CD1c-positive myeloid dendritic cell (primary cell): Measurements from ENCODE around the gene FYN.
"Not testable (repeated sequence)": the region's sequence is repeated elsewhere in the genome, so short reads cannot be mapped to it uniquely, and the experiment has no call there.

ENCODE experiments used
- DNase-seq: peaks from one replicate; pipeline ENCODE4 v3.0.0-alpha.2; 2016; ENCODE audit errors: extremely low spot score

Gene FYN

DNA sequence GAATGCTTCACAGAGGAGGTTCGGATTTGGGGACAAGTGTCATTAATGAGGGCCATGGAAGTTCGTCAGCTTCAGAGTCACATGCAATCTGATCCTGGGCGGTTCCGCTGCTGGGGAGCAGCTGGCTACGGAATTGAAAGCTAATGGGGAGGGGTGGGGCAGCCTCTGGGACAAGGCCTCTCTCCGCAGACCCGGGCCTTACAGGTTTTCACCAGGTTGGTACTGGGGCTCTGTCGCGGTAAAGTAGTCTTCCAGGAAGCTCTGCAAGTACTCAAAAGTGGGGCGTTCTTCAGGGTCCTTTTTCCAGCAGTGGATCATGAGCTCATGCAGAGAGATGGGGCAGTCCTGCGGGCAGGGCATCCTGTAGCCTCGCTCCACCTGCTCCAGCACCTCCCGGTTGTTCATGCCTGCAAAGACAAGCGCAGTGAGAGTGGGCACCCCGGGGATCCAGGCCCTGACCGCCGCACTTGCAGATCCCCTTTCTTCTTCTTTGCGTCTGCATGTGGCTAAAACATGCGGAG lies 211.7 kb downstream of the FYN start:
- DNase-seq: no peak

DNA sequence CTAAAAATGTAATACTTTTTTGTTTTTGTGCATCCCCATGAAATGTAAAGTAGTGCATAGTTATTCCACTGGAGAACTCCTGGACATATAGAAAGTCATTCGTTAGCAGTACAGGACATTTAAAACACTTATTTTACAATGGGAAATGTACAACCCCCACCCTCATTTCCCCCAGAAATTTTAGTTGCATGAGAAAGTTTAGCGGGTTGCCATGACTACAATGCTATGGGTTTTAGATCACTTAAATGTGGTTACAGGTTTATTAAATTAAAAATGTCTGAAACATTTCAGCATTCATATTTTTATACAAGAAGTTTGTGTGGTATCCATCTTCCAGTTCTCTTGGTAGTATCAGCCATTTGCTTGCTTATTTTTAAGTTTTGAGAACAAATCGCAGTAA lies 212.7 kb downstream of the FYN start:
- no peak for DNase-seq

DNA sequence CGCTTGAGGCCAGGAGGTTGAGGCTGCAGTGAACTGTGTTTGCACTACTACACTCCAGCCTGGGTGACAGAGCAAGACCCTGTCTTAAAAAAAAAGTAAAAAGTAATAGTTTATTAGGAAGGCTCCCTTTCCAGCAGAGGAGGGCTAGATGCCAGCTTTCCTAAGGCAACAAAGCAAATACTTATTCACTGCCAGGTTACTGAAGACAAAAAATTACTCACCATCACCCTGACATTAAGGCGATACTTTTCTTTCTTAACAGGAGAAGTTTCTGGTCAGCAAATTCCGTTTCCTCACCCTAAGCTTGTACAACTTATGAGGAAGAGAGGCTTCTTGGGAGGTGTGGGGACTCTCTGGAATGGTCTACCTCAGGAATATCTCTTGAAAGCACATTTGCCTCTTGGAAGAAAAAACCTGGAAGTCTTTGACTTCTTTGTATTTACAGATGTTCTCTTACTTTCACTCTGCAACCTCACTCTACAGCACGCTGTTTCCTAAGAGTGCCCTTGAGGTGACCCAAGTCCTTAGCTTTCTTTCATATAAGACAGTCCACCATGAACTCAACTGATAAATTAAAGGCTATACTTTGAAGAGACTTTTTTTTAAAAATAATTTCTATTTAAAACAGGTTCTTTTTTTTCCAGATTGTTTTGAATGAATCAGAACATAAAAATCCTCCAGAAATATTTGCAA lies 214.6 kb downstream of the FYN start:
- peak; percentile 3 for DNase-seq

DNA sequence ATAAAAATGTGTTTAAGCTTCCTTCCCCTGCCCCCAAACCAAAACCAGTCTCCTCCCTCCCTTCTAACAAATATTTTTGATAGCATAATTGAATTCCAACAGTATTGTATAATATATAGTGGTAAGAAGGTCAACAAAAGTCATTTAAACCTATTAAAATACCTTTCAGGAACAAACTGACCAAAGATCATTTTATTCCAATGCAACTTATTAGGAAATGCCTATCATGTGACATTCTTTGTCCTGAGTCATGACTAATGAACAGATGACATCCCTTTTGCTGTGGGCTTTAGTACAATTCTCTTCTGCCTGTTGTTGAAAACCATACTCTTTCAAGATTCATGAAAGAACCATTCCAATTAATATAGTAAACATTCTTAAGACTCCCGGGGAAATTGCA lies 216.1 kb downstream of the FYN start:
- peak; percentile 55 for DNase-seq

DNA sequence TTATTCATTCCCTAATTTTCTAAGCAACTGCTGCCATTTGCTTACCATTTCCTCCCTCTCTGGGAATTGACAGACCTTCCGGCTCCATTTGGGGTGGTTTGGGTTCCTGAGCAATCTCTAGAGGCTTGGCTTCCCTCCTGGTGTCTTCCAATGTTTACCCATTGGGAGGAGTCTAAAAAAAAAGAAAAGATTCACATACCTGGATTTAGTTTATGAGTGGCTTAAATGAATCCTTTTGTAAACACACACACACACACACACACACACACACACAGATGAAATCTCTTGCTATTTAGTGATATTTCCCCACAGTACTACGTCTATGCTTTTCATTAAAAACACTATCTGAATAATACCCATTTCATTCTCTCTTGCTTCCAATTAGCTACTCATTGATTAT lies 219.3 kb downstream of the FYN start:
- DNase-seq: no peak

DNA sequence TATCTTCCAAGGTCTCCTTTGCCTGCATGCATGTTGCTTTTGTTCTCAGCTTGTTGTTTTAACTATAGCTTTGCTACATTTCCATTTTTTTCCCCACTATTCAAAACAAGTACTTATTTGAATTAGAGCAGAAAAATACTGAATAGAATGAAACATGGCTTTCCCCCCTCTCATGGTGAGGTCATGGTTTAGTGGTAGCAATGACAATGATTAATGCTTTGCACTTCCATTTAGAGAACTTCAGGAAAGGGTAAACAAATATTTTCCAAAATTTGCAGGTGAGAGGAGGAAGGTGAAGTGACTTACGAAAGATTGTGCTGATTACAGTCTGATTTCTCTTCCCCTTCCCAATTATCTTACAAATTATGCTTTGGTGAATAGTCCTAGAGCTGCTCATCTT lies 219.8 kb downstream of the FYN start:
- no peak for DNase-seq

DNA sequence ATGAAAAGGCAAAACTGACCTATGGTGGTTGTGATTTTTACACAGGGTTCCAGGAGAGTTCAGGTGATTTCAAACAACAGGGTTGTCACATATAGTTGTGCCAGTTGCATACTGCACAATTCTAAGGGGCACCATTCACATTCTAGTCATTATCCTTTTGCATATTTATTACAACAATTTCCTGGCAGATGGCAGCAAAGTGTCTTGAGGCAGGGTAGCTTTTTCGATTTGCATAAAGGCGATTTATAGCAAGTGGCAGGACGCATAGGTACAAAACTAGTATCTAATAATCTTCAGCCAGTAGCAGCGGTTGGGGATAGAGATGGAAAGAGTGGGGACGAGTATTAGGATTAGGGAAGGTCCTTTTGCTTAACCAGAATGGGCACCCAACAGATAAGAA lies 221.1 kb downstream of the FYN start:
- DNase-seq: no peak

DNA sequence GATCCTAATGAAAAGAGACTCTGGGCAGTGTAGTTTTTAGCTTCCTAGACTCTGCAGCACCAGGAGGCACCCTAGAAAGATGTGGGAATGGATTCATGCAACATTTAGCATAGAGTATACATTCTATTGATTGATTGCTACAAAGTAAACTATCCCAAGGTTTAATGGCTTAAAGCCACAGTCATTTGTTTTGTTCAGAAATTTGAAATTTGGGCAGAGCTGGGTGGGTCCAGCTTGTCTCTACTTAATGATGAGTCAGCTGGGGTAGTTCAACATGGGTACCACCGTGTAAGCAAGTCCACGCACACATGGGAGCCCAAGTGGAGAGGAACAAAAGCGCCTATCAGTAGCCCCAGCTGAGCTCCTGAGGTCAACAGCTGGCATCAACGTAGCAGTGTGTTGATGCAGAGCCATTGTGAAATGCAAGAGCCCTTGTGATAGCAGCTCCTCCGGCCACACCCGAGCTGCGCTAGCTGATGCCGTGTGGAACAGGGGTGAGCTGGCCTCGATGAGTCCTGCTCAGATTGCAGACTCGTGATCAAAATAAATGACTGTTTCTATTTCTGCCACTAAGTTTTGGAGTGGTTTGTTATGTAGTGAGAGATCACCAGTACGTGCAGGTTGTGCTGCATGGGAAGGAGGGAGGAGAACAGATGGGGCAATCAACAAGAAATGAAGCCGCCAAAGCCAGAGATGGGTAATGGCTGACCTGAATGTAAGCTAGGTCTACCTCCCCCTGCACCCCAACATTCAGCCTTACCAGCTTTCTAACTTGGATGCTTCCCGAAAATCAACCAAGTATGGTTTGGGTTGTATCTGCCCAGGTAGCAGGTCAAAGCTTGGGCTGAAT lies 221.8 kb downstream of the FYN start:
- no peak for DNase-seq

DNA sequence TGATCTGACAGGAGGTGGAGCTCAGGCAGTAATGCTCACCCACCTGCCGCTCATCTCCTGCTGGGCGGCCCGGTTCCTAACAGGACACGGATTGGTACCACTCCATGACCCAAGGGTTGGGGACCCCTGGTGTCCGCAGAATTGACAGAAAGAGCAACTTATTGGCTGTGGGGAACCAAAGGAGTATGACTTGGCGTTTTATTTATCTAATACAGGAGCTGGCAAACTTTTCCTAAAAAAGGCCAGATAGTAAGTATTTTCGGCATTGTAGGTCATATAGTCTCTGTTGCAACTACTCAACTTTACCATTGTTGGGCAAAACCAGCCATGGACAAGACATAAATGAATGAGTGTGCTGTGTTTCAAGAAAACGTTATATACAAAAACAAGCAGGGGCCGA lies 223.2 kb downstream of the FYN start:
- DNase-seq: no peak

DNA sequence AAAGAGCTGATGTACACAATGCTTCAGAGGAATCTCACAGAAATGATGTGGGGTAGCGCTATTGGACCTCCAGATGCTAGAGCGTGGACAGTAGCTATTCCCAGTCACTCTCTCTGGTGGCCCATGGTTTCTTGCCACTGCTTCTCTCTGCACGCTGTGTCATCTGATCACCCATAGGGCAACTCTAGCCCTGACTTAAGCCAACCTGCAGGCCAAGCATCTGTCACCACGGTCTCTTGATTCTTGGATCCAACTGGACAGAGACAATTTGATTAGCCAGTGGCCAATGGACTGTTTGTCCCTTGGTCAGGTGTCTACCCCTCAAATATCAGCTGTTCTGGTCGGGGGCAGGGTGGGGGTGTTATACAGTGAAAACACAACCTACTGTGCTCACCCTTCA lies 225.2 kb downstream of the FYN start:
- DNase-seq: no peak

DNA sequence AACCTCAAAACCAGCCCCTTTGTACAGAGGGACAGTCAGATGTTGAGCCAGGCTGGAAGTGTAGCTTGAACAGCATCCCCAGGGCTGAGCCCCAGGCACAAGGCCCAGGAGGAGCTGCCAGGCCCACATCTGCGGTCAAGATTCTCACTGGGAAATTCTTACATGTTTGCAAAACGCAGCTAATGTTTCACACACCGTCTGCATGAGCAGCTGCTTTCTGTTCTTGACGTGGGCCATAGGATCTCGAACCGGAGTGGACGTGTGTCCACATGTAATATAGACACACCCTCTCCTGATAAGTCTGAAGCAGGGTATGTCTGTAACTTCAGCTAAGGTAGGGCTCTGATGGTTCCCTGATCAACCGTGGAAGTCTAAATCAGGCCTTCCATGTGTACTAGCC lies 226.3 kb downstream of the FYN start:
- no peak for DNase-seq

DNA sequence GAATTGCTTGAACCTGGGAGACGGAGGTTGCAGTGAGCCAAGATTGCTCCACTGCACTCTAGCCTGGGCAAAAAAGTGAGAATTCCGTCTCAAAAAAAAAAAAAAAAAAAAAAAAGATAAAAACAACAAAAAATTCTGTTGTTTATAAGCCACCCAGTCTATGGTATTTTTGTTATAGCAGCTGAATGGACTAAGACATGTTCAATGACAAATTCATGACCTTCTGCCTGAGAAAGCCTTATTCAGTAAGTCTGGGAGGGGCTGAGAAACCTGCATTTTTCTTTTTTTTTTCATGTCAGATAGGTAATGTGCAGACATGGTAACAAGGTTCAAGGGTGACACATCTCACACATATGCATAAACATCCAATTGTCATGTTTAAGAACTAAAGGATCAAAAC lies 227.2 kb downstream of the FYN start:
- no peak for DNase-seq

DNA sequence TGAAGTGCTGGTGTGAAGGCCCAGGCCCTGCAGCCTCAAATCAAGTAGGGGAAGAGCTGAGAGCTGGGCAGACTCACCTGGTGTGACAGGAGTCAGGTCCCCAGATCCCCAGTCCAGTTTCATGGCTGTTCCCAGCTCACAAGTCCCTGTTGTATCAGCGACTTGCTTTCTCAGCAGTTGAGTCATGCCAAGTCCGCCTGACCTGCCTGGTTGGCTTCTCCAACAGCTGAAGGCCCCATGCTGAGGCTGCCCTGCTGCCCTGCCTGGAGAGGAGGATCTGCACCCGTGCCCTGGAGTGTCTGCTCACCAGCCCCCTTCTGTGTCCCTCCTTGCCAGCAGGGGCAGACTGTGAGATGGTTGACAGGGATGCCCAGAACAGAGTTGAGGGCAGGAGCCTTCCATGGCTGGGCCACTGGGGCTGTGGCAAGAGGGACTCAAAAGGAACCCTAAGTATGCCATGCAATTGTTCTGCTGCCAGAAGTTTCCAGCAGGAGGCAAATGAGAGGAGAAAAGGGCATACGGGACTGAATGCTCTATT lies 228.3 kb downstream of the FYN start:
- DNase-seq: no peak

DNA sequence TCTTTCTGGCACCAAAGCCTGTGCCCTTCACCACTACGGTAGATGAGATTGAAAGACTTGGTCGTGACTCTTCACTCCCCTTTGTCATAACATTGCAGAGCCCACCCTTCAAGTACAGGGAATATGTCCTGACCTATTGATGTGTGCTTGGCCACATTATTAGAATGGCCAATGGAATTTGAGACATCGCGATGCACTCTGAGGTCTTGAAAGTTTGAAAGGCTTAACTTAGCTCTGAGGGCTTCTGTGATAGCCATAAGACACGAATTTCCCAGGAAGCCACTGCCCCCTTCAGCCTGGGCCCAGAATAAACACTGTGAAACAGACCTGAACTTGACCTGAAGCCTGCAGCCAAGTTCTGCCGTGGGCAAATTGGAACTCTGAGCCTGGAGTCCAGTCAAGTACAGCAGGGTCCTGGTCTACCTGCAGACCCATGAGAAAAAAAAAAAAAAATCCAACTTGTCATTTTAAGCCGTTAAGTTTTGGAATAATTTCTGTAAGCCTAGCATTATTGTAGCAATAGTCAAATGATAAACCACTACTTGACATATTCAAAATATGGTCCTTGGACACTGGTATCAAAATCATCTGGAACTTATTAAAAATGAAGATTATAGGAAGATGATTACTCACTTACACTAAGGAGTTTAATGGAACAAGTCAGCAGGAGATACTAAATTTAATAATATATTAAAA lies 230.6 kb downstream of the FYN start:
- peak; percentile 55 for DNase-seq

DNA sequence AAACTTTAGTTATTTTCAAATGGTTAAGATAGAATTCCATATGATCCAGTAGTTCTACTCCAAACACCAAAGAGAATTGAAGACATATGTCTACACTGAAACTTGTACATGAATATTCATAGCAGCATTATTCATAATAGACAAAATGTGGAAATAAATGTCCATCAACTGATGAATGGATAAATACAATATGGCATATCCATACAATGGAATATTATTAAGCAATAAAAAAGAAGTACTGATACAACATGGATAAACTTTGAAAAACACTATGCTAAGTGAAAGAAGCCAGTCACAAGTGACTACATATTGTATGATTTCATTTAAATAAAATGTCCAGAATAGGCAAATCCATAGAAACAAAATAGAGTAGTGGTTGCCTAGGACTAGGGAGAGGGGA lies 234.0 kb downstream of the FYN start:
- no peak for DNase-seq

DNA sequence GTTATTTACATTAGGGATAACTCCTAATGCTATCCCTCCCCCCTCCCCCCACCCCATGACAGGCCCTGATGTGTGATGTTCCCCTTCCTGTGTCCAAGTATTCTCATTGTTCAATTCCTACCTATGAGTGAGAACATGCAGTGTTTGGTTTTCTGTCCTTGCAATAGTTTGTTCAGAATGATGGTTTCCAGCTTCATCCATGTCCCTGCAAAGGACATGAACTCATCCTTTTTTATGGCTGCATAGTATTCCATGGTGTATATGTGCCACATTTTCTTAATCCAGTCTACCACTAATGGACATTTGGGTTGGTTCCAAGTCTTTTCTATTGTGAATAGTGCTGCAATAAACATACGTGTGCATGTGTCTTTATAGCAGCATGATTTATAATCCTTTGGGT lies 238.3 kb downstream of the FYN start:
- DNase-seq: not testable (repeated sequence)

DNA sequence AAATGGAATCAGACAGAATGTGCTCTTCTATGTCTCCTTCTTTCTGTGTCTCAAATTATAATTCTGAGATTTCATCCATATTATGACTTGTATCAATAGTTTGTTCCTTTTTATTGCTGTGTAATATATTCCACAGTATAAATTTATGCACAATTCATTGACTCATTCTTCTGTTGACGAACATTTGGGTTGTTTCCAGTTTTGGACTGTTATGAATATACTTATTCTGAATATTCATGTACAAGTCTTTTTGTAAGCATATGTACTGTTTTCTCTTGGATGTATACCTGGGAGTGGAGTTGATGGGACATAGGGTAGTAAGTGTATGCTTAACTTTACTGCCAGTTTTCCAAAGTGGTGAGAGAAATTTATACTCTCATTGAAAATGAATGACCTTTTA lies 239.4 kb downstream of the FYN start:
- no peak for DNase-seq

DNA sequence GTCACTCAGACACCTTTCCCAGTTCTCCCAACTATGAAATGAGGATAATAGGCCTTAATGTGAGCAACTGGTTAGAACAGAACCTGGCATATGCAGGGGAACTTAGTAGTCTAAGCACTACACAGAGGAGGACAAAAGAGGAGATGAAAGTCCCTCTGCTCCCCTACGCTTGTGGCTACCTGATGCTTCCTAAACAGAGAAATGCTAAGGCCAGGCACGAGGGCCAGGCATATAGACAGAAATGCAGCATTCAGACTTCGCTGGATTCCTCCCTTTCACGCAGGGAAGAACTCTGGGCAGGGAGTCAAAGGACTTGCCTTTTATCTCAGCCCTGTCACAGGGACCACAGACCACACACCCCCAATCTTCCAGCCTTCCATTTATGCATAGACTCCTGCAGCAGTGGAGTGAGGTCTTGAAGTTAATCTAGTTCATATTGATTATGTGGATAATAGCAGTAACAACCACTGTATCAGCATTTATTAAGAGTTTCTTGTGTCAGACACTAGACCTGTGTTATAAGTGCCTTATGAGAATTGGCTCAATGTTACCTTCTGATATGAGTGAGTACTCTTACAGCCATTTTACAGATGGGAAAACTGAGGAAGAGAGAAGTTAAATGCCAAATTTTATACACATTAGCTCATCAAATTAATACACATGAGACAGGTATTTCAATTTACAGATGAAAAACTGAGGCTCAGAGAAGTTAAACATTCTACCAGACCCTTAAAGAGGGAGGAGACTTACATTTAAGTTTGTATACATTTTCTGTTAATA lies 240.6 kb downstream of the FYN start:
- no peak for DNase-seq

DNA sequence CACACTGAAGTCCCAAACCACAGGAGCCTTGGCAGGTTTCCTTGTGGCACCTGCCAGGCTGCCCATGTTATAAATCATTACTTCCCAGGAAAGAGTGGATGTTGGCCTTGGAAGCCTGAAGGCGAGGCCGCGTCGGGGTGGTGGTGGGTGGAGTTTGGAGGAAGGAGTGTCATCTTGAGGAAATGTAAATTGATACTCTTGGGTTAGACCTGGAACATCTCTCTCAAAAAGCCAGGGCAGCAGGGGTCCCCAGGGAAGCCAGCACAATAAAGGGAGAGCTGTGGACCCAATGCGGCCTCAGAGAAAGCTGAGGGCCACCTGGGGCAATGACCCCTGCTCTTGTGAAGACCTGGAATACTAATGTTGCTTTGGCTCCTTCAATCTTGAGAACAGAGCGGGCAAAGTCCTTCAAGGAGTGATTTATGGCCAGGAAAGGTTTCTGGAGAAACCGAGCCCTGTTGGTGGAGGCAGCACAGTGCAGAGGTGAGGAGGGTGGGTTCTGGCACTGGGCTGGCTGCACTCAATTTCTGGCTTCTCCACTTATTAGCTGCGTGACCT lies 241.3 kb downstream of the FYN start:
- DNase-seq: no peak

DNA sequence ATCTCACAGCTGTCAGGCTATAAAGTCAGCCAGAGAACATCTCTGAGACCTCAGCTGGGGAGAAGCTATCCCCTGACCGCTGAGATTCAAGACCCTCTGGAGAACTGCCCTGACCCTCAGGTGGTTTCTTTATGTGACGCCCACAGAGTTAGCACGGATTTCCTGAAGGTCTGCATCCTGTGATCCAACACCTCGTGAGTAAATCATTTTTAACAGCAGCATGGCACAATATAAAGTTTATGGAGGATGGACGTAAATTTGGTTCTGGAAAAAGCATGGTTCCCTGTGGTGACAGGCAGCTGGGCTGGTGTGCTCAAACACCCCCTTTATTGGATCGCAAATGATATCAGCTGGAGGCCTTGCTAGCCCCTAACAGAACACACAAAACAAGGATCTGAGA lies 242.2 kb downstream of the FYN start:
- DNase-seq: no peak

DNA sequence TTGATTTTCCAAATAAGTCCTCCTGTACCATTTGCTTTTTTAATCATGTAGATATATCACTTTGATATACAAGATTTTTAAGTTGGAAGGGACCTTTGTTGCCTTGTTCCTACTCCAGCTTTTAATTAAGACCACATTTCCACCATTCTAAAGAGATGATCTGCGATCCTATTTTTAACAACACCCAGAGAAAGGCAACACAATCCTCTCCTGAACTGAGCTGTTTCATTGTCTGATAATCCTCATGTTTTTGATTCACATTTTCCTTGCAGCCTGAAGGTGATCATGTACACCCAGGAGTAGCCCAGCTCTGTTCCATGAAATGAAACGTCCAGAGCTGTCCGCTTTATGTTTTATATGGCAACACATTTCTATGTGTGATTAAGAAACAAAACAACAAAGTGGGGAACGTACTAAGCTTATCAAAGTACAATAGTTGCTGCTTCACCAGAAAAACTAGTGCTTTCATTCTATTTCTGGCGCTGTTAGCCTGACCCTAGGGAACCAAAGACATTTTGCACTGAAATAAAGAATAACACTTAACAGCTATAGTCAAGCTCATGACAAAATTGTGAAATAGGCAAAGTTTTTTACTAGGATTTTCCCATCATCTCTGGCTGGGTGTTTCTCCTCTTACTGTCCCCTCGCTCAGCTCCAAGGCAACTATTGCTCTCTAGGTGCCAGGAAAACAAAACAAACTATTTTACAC lies 245.0 kb downstream of the FYN start:
- DNase-seq: no peak
